SU-DHL-6 (cell line): ENCODE measurements around the gene RWDD4.

ENCODE experiments used
- EZH2phosphoT487 ChIP-seq: fragments of 200-600 bp; sonication (generic), shearing (Covaris generic); conservative IDR thresholded peaks from 2 replicates; pipeline ENCODE4 v1.6.1; 2018; ENCODE audit warnings: mild to moderate bottlenecking, antibody characterized with exemption, low read length, moderate library complexity, mixed read lengths
- TF ChIP-seq, protein P1 (sequence below): fragments of 200-600 bp; sonication (generic); IDR thresholded peaks from one replicate; pipeline ENCODE4 v1.5.1; 2017; ENCODE audit warnings: antibody characterized with exemption, mild to moderate bottlenecking, low read length, moderate library complexity; ENCODE audit not compliant: insufficient read depth, poor library complexity, severe bottlenecking

- TF ChIP-seq, protein P1, sequence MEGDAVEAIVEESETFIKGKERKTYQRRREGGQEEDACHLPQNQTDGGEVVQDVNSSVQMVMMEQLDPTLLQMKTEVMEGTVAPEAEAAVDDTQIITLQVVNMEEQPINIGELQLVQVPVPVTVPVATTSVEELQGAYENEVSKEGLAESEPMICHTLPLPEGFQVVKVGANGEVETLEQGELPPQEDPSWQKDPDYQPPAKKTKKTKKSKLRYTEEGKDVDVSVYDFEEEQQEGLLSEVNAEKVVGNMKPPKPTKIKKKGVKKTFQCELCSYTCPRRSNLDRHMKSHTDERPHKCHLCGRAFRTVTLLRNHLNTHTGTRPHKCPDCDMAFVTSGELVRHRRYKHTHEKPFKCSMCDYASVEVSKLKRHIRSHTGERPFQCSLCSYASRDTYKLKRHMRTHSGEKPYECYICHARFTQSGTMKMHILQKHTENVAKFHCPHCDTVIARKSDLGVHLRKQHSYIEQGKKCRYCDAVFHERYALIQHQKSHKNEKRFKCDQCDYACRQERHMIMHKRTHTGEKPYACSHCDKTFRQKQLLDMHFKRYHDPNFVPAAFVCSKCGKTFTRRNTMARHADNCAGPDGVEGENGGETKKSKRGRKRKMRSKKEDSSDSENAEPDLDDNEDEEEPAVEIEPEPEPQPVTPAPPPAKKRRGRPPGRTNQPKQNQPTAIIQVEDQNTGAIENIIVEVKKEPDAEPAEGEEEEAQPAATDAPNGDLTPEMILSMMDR: no peak
- no peak for TF ChIP-seq EZH2phosphoT487
Observed at GRCh38 chr4:183688216-183688615, 29.2 kb upstream of the RWDD4 start.
